Gastroesophageal sphincter (tissue), 4 donors: ENCODE results near the gene CUX1. TPM values are rescaled to one million over a fixed set of nuclear protein-coding genes. Genes with fewer than 3 reads are reported as not detected.
A peak's percentile ranks its signal among the peaks of the same experiment; 100 is the strongest.
"Not testable (repeated sequence)": the region's sequence is repeated elsewhere in the genome, so short reads cannot be mapped to it uniquely, and the experiment has no call there.

Experiments used
- ATAC-seq: fragments of 150-250 bp; one replicate; pipeline ENCODE4 v1.9.1; 2016; ENCODE audit warnings: mild to moderate bottlenecking, moderate library complexity
- H3K27ac ChIP-seq, 4 donors: fragments of 200-600 bp; sonication (generic) in 3 of 4; 1 replicate in 3 of 4; 2 replicates in 1 of 4; pipeline ENCODE4 v1.5.1; 2016 to 2019
- H3K27me3 ChIP-seq: fragments of 200-600 bp; sonication (generic); one replicate; pipeline ENCODE4 v1.5.1; 2019
- H3K36me3 ChIP-seq, 2 donors: fragments of 200-600 bp; sonication (generic); one replicate each; pipeline ENCODE4 v1.5.1; 2019; ENCODE audit warnings: control low read depth in 1 of 2
- H3K4me1 ChIP-seq, 3 donors: fragments of 200-600 bp; sonication (generic); 1 replicate in 2 of 3; 2 replicates in 1 of 3; pipeline ENCODE4 v1.5.1; 2016 to 2019; ENCODE audit warnings: control low read depth in 2 of 3
- H3K4me3 ChIP-seq, 2 donors: fragments of 200-600 bp; sonication (generic); one replicate each; pipeline ENCODE4 v1.5.1; 2019; ENCODE audit warnings: mild to moderate bottlenecking in 1 of 2, moderate library complexity in 1 of 2
- H3K9me3 ChIP-seq, 3 donors: fragments of 200-600 bp; sonication (generic); one replicate each; pipeline ENCODE4 v1.5.1; 2017 to 2019; ENCODE audit warnings: control low read depth in 2 of 3
- CTCF ChIP-seq, 4 experiments: fragments of 200-600 bp in 2 of 4; fragments of 450-650 bp in 2 of 4; sonication (generic) in 1 of 4; IDR thresholded peaks; one replicate each; pipeline ENCODE4 v1.5.1; 2017 to 2019; ENCODE audit warnings: antibody characterized with exemption in 4 of 4, mild to moderate bottlenecking in 2 of 4, moderate library complexity in 2 of 4
- EP300 ChIP-seq: sonication (generic); formaldehyde crosslinking; IDR thresholded peaks from one replicate; pipeline ENCODE4 v1.6.1; 2017; ENCODE audit warnings: antibody characterized with exemption, mild to moderate bottlenecking
- POLR2A ChIP-seq, 2 donors: fragments of 450-650 bp; IDR thresholded peaks; one replicate each; pipeline ENCODE4 v1.6.1; 2017; ENCODE audit warnings: antibody characterized with exemption in 2 of 2, mild to moderate bottlenecking in 2 of 2, moderate library complexity in 1 of 2
- POLR2AphosphoS5 ChIP-seq: sonication (generic); formaldehyde crosslinking; IDR thresholded peaks from one replicate; pipeline ENCODE4 v1.6.1; 2017; ENCODE audit warnings: antibody characterized with exemption
- WGBS, 2 donors: methylation state at CpG; one replicate each; pipeline ENCODE4 v1.1.5; 2018; ENCODE audit warnings: low coverage in 1 of 2; 5-methylcytosine and 5-hydroxymethylcytosine counted together
- total RNA-seq, 4 donors: library from RNA; depleted of rRNA; stranded (reverse); fragments of >200 nt; gene quantifications; one replicate each; pipeline ENCODE4 v1.1.0, GENCODE V29; 2016

Gene CUX1
- total RNA-seq, 4 donors from 2014 or later, result 84.4 to 134 (median 110) TPM

- Histone ChIP-seq H3K27ac (no peak overlapping the region), H3K27me3 (no peaks in the 10 kb centered on the region), H3K4me1 (peaks cover 4 to 47% (median 10%) of the 10 kb centered on the region in 3 donors), H3K4me3 (no peak overlapping the region), H3K9me3 (no peaks in the 10 kb centered on the region), H3K36me3 (peaks cover 0 to 41% of the 10 kb centered on the region in 2 donors)
- ATAC-seq, result no peak
- WGBS, 2 donors, result 90 to 92% methylated on average over 6 to 14 of the region's 15 CpGs
- TF ChIP-seq POLR2AphosphoS5 (peak; percentile 13), CTCF (IDR thresholded peaks at IDR 0.05) (no peak), EP300 (no peak)
Observed at GRCh38 chr7:101916876-101917275, 99.5 kb downstream of the CUX1 start.

- H3K27me3 ChIP-seq, result no peaks in the 10 kb centered on the region
- no peak overlapping the region for H3K4me3 ChIP-seq
- H3K9me3 ChIP-seq, result no peaks in the 10 kb centered on the region
- WGBS, 2 donors, result 93% methylated on average over 4 of the region's 11 CpGs; no CpG with 5 or more reads in 1 of the 2 donors
- ATAC-seq, result no peak
- no peak for TF ChIP-seq EP300
- no peak overlapping the region for H3K27ac ChIP-seq
- H3K4me1 ChIP-seq, result peaks cover 4 to 47% (median 10%) of the 10 kb centered on the region in 3 donors
- H3K36me3 ChIP-seq, result peaks cover 0 to 41% of the 10 kb centered on the region in 2 donors
Observed at GRCh38 chr7:101917566-101917965, 100.1 kb downstream of the CUX1 start.

- ATAC-seq, result no peak
- 90% methylated on average over 2 of the region's 9 CpGs; no CpG with 5 or more reads in 1 of the 2 donors for WGBS, 2 donors
- peaks cover 3 to 47% (median 7%) of the 10 kb centered on the region in 3 donors for H3K4me1 ChIP-seq
- no peak overlapping the region for H3K4me3 ChIP-seq
- no peaks in the 10 kb centered on the region for H3K9me3 ChIP-seq
- H3K27me3 ChIP-seq, result no peaks in the 10 kb centered on the region
- peaks cover 0 to 41% of the 10 kb centered on the region in 2 donors for H3K36me3 ChIP-seq
- no peak overlapping the region for H3K27ac ChIP-seq
- TF ChIP-seq POLR2A (IDR thresholded peaks at IDR 0.05) (no peak), POLR2AphosphoS5 (no peak), EP300 (no peak), CTCF (IDR thresholded peaks at IDR 0.05) (no peak)
Observed at GRCh38 chr7:101918426-101918825, 101.0 kb downstream of the CUX1 start.

GRCh38 chr7:101919363-101920115 is 102.1 kb downstream of the CUX1 start:
- no peak for ATAC-seq
- 88 to 93% methylated on average over 3 to 16 of the region's 24 CpGs for WGBS, 2 donors
- Histone ChIP-seq H3K27me3 (no peaks in the 10 kb centered on the region), H3K36me3 (peaks cover 0 to 41% of the 10 kb centered on the region in 2 donors), H3K4me3 (no peak overlapping the region), H3K9me3 (no peaks in the 10 kb centered on the region), H3K4me1 (peaks cover 0 to 47% (median 4%) of the 10 kb centered on the region in 3 donors), H3K27ac (no peak overlapping the region)
- TF ChIP-seq EP300 (no peak), POLR2A (IDR thresholded peaks at IDR 0.05) (no peak), CTCF (IDR thresholded peaks at IDR 0.05) (no peak), POLR2AphosphoS5 (no peak)

- H3K4me3 ChIP-seq, result no peak overlapping the region
- no peak overlapping the region for H3K27ac ChIP-seq
- no peaks in the 10 kb centered on the region for H3K27me3 ChIP-seq
- no peak for ATAC-seq
- H3K4me1 ChIP-seq, result peaks cover 0 to 39% (median 4%) of the 10 kb centered on the region in 3 donors
- H3K9me3 ChIP-seq, result no peaks in the 10 kb centered on the region
- TF ChIP-seq CTCF (IDR thresholded peaks at IDR 0.05) (no peak), POLR2A (IDR thresholded peaks at IDR 0.05) (no peak), POLR2AphosphoS5 (no peak), EP300 (no peak)
- peaks cover 0 to 38% of the 10 kb centered on the region in 2 donors for H3K36me3 ChIP-seq
- WGBS, 2 donors, result 99% methylated on average over 11 of the region's 11 CpGs; no CpG with 5 or more reads in 1 of the 2 donors
Observed at GRCh38 chr7:101921061-101921460, 103.6 kb downstream of the CUX1 start.

- not testable (repeated sequence) for H3K9me3 ChIP-seq, H3K4me3 ChIP-seq, ATAC-seq, H3K27me3 ChIP-seq
- WGBS, 2 donors, result 92 to 98% methylated on average over 5 to 14 of the region's 14 CpGs
- Histone ChIP-seq H3K4me1 (peaks cover 0 to 37% (median 4%) of the 10 kb centered on the region in 3 donors), H3K27ac (peak overlapping the region in 2 of 4 donors; percentile 68 to 70), H3K36me3 (peaks cover 0 to 31% of the 10 kb centered on the region in 2 donors)
Observed at GRCh38 chr7:101921546-101922489, 104.4 kb downstream of the CUX1 start.
